Measurements from ENCODE around the gene LARGE1.

DNA sequence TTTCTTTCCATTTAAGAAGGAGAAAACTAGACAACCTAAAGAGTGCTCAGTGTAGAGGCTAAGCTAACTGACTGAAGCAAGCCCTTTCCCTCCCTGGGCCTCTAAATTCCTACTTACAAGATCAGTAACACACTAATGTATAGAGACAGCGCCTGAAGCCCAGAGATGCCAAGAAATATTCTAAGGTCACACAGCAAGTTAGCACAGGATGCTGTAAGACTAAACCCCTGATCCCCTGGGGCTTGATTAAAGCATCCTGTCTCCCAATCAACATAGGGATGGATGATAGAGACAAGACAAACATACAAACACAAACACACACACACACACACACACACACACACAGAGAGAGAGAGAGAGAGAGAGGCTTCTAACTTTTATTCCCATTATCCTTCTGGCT lies 5.6 kb downstream of the LARGE1 start:
- no peak for TF ChIP-seq TAF1 (IDR thresholded peaks at IDR 0.05; ENCODE audit: low read depth)
- no peak for TF ChIP-seq CREB1 (IDR thresholded peaks at IDR 0.05; ENCODE audit: low read depth)
- TF ChIP-seq MAX (IDR thresholded peaks at IDR 0.05): no peak
- TF ChIP-seq RAD21 (IDR thresholded peaks at IDR 0.05; ENCODE audit: low read depth): no peak
